K562 (cell line): ENCODE data around the gene GALR3. TPM values are rescaled to one million over a fixed set of nuclear protein-coding genes. Genes with fewer than 3 reads are reported as not detected.
A peak's percentile ranks its signal among the peaks of the same experiment; 100 is the strongest.

Experiments used
- ATF7 ChIP-seq: fragments of 450-650 bp; IDR thresholded peaks from 2 replicates; pipeline ENCODE4 v1.7.1; 2014; ENCODE audit warnings: mild to moderate bottlenecking, moderate library complexity
- CBFA2T3 ChIP-seq: fragments of 450-650 bp; IDR thresholded peaks from 2 replicates; pipeline ENCODE4 v1.6.1; 2017
- CSDE1 ChIP-seq, 2 experiments: fragments of 450-650 bp; IDR thresholded peaks; 2 replicates each; pipeline ENCODE4 v1.6.1; 2016; ENCODE audit warnings: mild to moderate bottlenecking in 1 of 2
- E2F4 ChIP-seq: sonication (generic); formaldehyde crosslinking; IDR thresholded peaks from 2 replicates; pipeline ENCODE4 v1.8.0; 2022; ENCODE audit warnings: mild to moderate bottlenecking, low read depth, missing genetic modification reagents
- FUS ChIP-seq: fragments of 200-400 bp; formaldehyde crosslinking; optimal IDR thresholded peaks from 2 replicates; pipeline ENCODE3; 2017; ENCODE audit warnings: low read depth, low read length
- GTF2E2 ChIP-seq: fragments of 200-800 bp; sonication (Bioruptor generic); IDR thresholded peaks from 2 replicates; pipeline ENCODE4 v1.6.1; 2016; ENCODE audit warnings: missing genetic modification characterization, missing compliant biosample characterization
- HNRNPUL1 ChIP-seq: fragments of 200-400 bp; formaldehyde crosslinking; IDR thresholded peaks from 2 replicates; pipeline ENCODE4 v1.6.1; 2017; ENCODE audit warnings: low read length
- MAFK ChIP-seq: IDR thresholded peaks from 2 replicates; pipeline ENCODE4 v1.6.1; 2011; ENCODE audit warnings: low read length, improper control_type of control experiment
- MAZ ChIP-seq, 2 experiments: fragments of 450-650 bp in 1 of 2; sonication (generic) in 1 of 2; formaldehyde crosslinking; IDR thresholded peaks in 1 of 2; conservative IDR thresholded peaks in 1 of 2; 2 replicates each; pipeline versions ENCODE4 v1.4.0 to v1.5.0; 2020; ENCODE audit warnings: mild to moderate bottlenecking in 1 of 2, missing genetic modification reagents in 1 of 2
- SAP30 ChIP-seq: fragments of 200-600 bp; sonication (generic); IDR thresholded peaks from 2 replicates; pipeline ENCODE4 v1.6.1; 2012; ENCODE audit warnings: borderline replicate concordance, low read depth, mild to moderate bottlenecking, moderate library complexity, low read length, control low read depth, inconsistent platforms; ENCODE audit not compliant: insufficient read depth, poor library complexity, severe bottlenecking
- STAT6 ChIP-seq: sonication (generic); formaldehyde crosslinking; IDR thresholded peaks from 2 replicates; pipeline ENCODE4 v1.8.1; 2023; ENCODE audit warnings: mild to moderate bottlenecking, missing genetic modification reagents
- TAF7 ChIP-seq: fragments of 450-650 bp; IDR thresholded peaks from 2 replicates; pipeline ENCODE4 v1.6.1; 2016; ENCODE audit warnings: missing genetic modification characterization, missing compliant biosample characterization
- TOE1 ChIP-seq, 2 experiments: fragments of 450-650 bp in 1 of 2; sonication (generic) in 1 of 2; formaldehyde crosslinking in 1 of 2; IDR thresholded peaks; 2 replicates each; pipeline versions ENCODE4 v1.7.1 to v1.8.0; 2016 to 2022; ENCODE audit warnings: borderline replicate concordance in 2 of 2, mild to moderate bottlenecking in 2 of 2, antibody characterized with exemption in 1 of 2, inconsistent platforms in 1 of 2, low read depth in 1 of 2, missing genetic modification reagents in 1 of 2, moderate library complexity in 1 of 2
- TRIM24 ChIP-seq, 2 experiments: fragments of 450-650 bp; IDR thresholded peaks; 2 replicates each; pipeline ENCODE4 v1.6.1; 2016
- UBTF ChIP-seq, 2 experiments: IDR thresholded peaks; 2 replicates each; pipeline ENCODE4 v1.6.1; 2012; ENCODE audit warnings: improper control_type of control experiment in 2 of 2, low read depth in 2 of 2, low read length in 2 of 2, borderline replicate concordance in 1 of 2
- ZKSCAN3 ChIP-seq: fragments of 250-450 bp; sonication (Bioruptor Pico); IDR thresholded peaks from 2 replicates; pipeline ENCODE4 v1.4.0; 2020
- ZNF12 ChIP-seq: sonication (generic); formaldehyde crosslinking; IDR thresholded peaks from 2 replicates; pipeline ENCODE4 v1.4.0; 2020; ENCODE audit warnings: mild to moderate bottlenecking, missing genetic modification reagents
- ZNF217 ChIP-seq: sonication (generic); formaldehyde crosslinking; IDR thresholded peaks from 2 replicates; pipeline ENCODE4 v1.8.0; 2022; ENCODE audit warnings: mild to moderate bottlenecking, missing genetic modification reagents
- ZNF316 ChIP-seq: fragments of 450-650 bp; IDR thresholded peaks from 2 replicates; pipeline ENCODE4 v1.6.1; 2016
- ZNF639 ChIP-seq, 2 experiments: fragments of 200-800 bp in 1 of 2; sonication (Bioruptor generic) in 1 of 2; sonication (generic) in 1 of 2; formaldehyde crosslinking in 1 of 2; IDR thresholded peaks in 1 of 2; conservative IDR thresholded peaks in 1 of 2; 2 replicates each; pipeline versions ENCODE4 v1.5.0 to v1.6.1; 2016 to 2020; ENCODE audit warnings: missing compliant biosample characterization in 1 of 2, missing genetic modification characterization in 1 of 2, missing genetic modification reagents in 1 of 2
- ZNF766 ChIP-seq: fragments of 200-800 bp; sonication (Bioruptor generic); conservative IDR thresholded peaks from 2 replicates; pipeline ENCODE4 v1.6.1; 2016; ENCODE audit warnings: missing genetic modification characterization, missing compliant biosample characterization
- polyA plus RNA-seq, 8 experiments: library from polyadenylated mRNA; depleted of rRNA in 4 of 8; stranded (reverse) in 5 of 8; unstranded in 3 of 8; fragments of >200 nt; fragmentation: Nextera tagmentation in 2 of 8; fragmentation: Illumina TruSeq in 1 of 8; extraction: Ambion mirVana in 2 of 8; extraction: Trizol in 1 of 8; gene quantifications; 2 replicates each; pipeline versions ENCODE4 v1.2.1 to v1.2.3, GENCODE V29; 2011 to 2014; ENCODE audit warnings: inconsistent platforms in 1 of 8, missing spikeins in 1 of 8
- total RNA-seq, 7 experiments: library from RNA; depleted of rRNA in 6 of 7; stranded (reverse); fragments of >200 nt in 6 of 7; fragmentation: Illumina TruSeq in 2 of 7; extraction: Trizol in 2 of 7; gene quantifications; 2 replicates each; pipeline versions ENCODE4 v1.2.1 to v1.2.3, GENCODE V29; 2011 to 2021; ENCODE audit warnings: low replicate concordance in 1 of 7

The GALR3 gene
- total and polyA plus RNA-seq, 9 of the 15 experiments (the other 6 are each of a cell fraction or from before 2014, with no cell fraction given) = 0.13 TPM; not detected in 8

- TF ChIP-seq STAT6 (CRISPR knock-in tag) (no peak), CSDE1 (IDR thresholded peaks at IDR 0.05) (no peak), FUS (no peak), GTF2E2 (tag) (no peak), TOE1 (IDR thresholded peaks at IDR 0.05; ENCODE audit: borderline replicate concordance) (peak; percentile 87; the same call in 1 of the 2 replicates), TOE1 (CRISPR knock-in tag; IDR thresholded peaks at IDR 0.05; ENCODE audit: borderline replicate concordance, low read depth) (no peak), HNRNPUL1 (no peak), MAZ (CRISPR knock-in tag; conservative IDR thresholded peaks at IDR 0.05 in 1 of 2, IDR thresholded peaks at IDR 0.05 in 1 of 2) (peak; percentile 31 to 65; a peak in 3 of 4 replicates), SAP30 (no peak), ZNF316 (no peak), CBFA2T3 (peak; percentile 96), ZNF12 (no peak), ATF7 (peak; percentile 98), TAF7 (tag) (no peak), MAFK (no peak), ZNF639 (CRISPR knock-in tag; conservative IDR thresholded peaks at IDR 0.05 in 1 of 2, IDR thresholded peaks at IDR 0.05 in 1 of 2) (no peak), ZKSCAN3 (no peak), E2F4 (CRISPR knock-in tag) (no peak), UBTF (IDR thresholded peaks at IDR 0.05; ENCODE audit: borderline replicate concordance in 1 of 2, low read depth in 2 of 2, low read length in 2 of 2) (no peak), ZNF217 (CRISPR knock-in tag) (no peak), ZNF766 (CRISPR knock-in tag) (no peak; the same call in 1 of the 2 replicates), TRIM24 (IDR thresholded peaks at IDR 0.05) (peak; percentile 89)
These were observed 20.0 kb upstream of the GALR3 start (continued) for GRCh38 chr22:37803195-37803638.
